Ovary (tissue), 3 donors: Measurements from ENCODE around the gene TOPAZ1.

ENCODE experiments used
- CTCF ChIP-seq, 3 donors: fragments of 450-650 bp in 2 of 3; fragments of 200-600 bp in 1 of 3; IDR thresholded peaks; one replicate each; pipeline versions ENCODE4 v1.5.1 to v1.8.0; 2016 to 2022; ENCODE audit warnings: antibody characterized with exemption in 3 of 3, mild to moderate bottlenecking in 1 of 3
- EP300 ChIP-seq: sonication (generic); formaldehyde crosslinking; IDR thresholded peaks from one replicate; pipeline ENCODE4 v1.6.1; 2017; ENCODE audit warnings: antibody characterized with exemption
- POLR2A ChIP-seq: fragments of 450-650 bp; IDR thresholded peaks from one replicate; pipeline ENCODE4 v1.6.1; 2017; ENCODE audit warnings: antibody characterized with exemption, mild to moderate bottlenecking, moderate library complexity
- donor health status: DM: no; HTN: no; CAD: no.

GRCh38 chr3:44343421-44343820 is 101.7 kb downstream of the TOPAZ1 start:
- TF ChIP-seq CTCF (IDR thresholded peaks at IDR 0.05) (no peak), POLR2A (no peak), EP300 (no peak)
